ENCODE data around the gene AASS. TPM values are rescaled to one million over a fixed set of nuclear protein-coding genes. Genes with fewer than 3 reads are reported as not detected.

The AASS gene
- total and polyA plus RNA-seq, 10 of the 15 experiments (the other 5 are each of a cell fraction or from before 2014, with no cell fraction given), result 0.09 to 8.0 (median 0.39) TPM

GRCh38 chr7:122072272-122072671 is 71.8 kb downstream of the AASS start:
- Histone ChIP-seq H3K27ac (ENCODE audit: control insufficient read depth, insufficient read depth) (no peak overlapping the region), H4K20me1 (ENCODE audit: control insufficient read depth, insufficient read depth) (no peaks in the 10 kb centered on the region), H3K36me3 (ENCODE audit: control insufficient read depth in 2 of 2, insufficient read depth in 2 of 2, low read length in 1 of 2) (no peaks in the 10 kb centered on the region), H3K4me3 (no peak overlapping the region), H3K4me1 (ENCODE audit: control insufficient read depth, insufficient read depth, low read length) (no peaks in the 10 kb centered on the region), H3K27me3 (replicated peaks in 1 of 2; ENCODE audit: control insufficient read depth in 2 of 2, insufficient read depth in 2 of 2, low read length in 1 of 2) (no peaks in the 10 kb centered on the region), H3K79me2 (ENCODE audit: control insufficient read depth, insufficient read depth, low read length) (no peaks in the 10 kb centered on the region), H3K9ac (ENCODE audit: control insufficient read depth, insufficient read depth, low read length) (no peak overlapping the region), H3K4me2 (ENCODE audit: control insufficient read depth, insufficient read depth) (no peak overlapping the region), H2AFZ (ENCODE audit: control insufficient read depth, low read depth, low read length) (no peak overlapping the region), H3K9me3 (replicated peaks; ENCODE audit: control insufficient read depth, insufficient read depth, low read length) (no peaks in the 10 kb centered on the region)
- 24% methylated on average over 2 of the region's 2 CpGs for WGBS (ENCODE audit: insufficient coverage, insufficient replicate concordance, low lambda C conversion rate, missing lambda C conversion rate)
- TF ChIP-seq WRNIP1 (IDR thresholded peaks at IDR 0.05; ENCODE audit: borderline replicate concordance, low read depth, low read length) (no peak), BACH1 (IDR thresholded peaks at IDR 0.05; ENCODE audit: borderline replicate concordance) (no peak), FOXM1 (IDR thresholded peaks at IDR 0.05; ENCODE audit: low read depth, low read length) (no peak), NRF1 (conservative IDR thresholded peaks at IDR 0.05; ENCODE audit: low read depth, low read length) (no peak), SKIL (IDR thresholded peaks at IDR 0.05; ENCODE audit: low read depth, poor library complexity, severe bottlenecking) (no peak), ZNF622 (IDR thresholded peaks at IDR 0.05) (no peak), POLR2A (IDR thresholded peaks at IDR 0.05; ENCODE audit: low read depth, low read length) (no peak), MLLT1 (IDR thresholded peaks at IDR 0.05) (no peak), RBBP5 (conservative IDR thresholded peaks at IDR 0.05) (no peak), PAX5 (IDR thresholded peaks at IDR 0.05; ENCODE audit: borderline replicate concordance, low read depth, low read length) (no peak), PBX3 (IDR thresholded peaks at IDR 0.05; ENCODE audit: insufficient replicate concordance, low read depth, low read length) (no peak), IRF5 (IDR thresholded peaks at IDR 0.05; ENCODE audit: borderline replicate concordance) (no peak), YY1 (IDR thresholded peaks at IDR 0.05; ENCODE audit: low read depth, low read length) (no peak), SMAD1 (IDR thresholded peaks at IDR 0.05; ENCODE audit: low read depth, partially characterized antibody) (no peak), HDAC2 (IDR thresholded peaks at IDR 0.05) (no peak), MYB (IDR thresholded peaks at IDR 0.05; ENCODE audit: borderline replicate concordance, low read depth, low read length) (no peak), SMARCA5 (IDR thresholded peaks at IDR 0.05) (no peak)
- no TSS peak for BruUV-seq (replicated peaks)
- intact Hi-C loops (cut with micrococcal nuclease; ENCODE audit: unreplicated experiment), result no loop called here
- ATAC-seq, result no peak
- no peak for FAIRE-seq
- in situ Hi-C loops (cut with MboI), result no loop called here
- SMC1A ChIA-PET (ENCODE audit: uncharacterized antibody, unreplicated experiment), result no interaction called here
- RAD21 ChIA-PET (ENCODE audit: unreplicated experiment), result no interaction called here
- POLR2A ChIA-PET, result interaction anchor here (0.6 kb wide), 1 partner anchor 816 kb away, joined by 4 read pairs; no protein-coding TSS in a partner anchor
- CTCF ChIA-PET, result no interaction called here
- DNase-seq (ENCODE audit: low read depth, low spot score), result no peak

Data from GM12878 (cell line).